ENCODE data around the gene IFI44L.

IFI44L gene

DNA sequence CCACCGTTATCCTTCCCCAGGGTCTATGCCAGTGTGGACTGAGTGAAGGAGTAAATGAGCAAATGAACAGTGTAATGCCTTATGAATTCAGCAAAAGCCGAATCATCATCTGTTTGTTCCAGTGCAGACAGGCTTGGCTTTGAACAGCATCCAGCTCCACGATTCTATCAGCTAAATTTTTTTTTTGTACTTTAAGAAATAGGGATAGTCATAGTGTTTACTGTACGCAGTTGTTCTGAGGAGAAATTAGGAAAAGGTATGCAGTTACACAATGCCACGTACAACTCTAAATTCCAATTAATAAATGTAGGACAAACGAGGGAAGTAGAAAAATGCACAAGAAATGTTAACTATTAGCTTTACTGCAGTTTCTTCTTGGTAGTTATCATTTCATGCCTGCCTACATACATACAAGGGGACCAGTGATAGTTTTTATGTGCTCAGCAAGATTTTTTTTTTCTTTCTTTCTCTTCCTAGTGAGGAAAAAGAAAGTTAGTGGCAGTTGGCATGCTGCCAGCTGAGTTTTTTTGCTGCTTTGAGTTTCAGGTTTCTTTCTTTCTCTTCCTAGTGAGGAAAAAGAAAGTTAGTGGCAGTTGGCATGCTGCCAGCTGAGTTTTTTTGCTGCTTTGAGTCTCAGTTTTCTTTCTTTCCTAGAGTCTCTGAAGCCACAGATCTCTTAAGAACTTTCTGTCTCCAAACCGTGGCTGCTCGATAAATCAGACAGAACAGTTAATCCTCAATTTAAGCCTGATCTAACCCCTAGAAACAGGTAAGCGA, at the start of gene IFI44L:
Gene IFI44L (plus strand): TSS at position 646 of the 777 bp plus-strand sequence. CDS start 7,468 bp downstream, outside the sequence.
- in situ Hi-C loops (cut with MboI; ENCODE audit: low sequenced_read_pairs) = loop anchor here (25.0 kb wide), 1 partner anchor 458 kb away; no protein-coding TSS in a partner anchor

DNA sequence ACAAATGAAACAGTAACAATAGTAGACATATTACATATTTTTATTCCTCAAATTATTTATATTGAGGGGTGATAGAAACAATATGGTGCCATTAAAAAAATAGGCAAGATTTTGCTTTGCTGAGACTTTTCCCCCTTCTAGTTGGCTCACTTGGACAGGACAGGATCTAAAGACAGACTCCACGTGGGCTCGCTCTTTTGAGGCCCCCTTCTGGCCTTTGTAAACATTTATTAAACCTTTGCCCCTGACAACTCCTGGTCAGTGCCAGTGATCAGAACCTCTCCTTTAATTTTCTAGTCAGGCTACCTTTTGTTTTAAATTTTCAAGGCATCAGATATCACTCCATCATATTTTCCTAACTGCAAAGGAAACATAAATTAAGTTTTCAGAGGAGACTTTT, 49.7 kb upstream of the IFI44L start:
- in situ Hi-C loops (cut with MboI; ENCODE audit: low sequenced_read_pairs) = no loop called here

DNA sequence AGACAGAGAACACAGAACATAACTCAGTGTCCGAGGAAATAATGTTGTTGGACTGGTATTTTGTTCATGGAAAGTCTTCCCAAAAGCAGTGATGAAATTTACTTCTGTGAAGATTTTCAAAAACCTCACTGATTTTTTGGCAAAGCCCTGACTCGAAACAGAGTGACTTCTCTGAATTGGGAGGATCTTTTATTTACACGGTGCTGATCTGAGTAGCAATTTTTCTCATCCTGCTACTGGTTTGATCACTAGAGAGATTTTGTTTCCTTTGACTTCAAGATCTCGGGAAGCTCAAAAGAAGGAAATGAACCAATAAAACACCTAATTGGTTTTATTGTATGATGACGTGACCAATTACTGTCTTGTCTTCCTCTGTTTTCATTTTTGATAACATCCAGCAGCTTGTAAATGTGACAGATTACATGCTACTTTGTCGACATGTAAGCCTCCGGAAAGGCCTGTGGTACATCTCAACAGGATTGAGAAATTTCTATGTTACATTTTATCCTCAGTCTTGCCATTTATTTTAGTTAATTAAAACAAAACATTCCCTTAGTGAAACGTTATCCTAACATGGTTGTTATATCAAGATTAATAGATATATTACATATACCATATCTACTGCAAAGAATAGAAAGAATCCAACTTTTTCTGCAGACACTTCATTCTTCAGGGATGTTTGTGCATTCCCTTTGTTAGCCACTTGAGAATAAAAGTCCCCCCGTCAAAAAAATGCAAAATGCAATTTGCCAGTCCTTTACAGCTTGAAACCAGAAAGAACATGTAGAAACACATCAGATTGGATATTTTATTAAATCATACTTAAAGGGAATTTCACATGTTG, 42.8 kb upstream of the IFI44L start:
- in situ Hi-C loops (cut with MboI; ENCODE audit: low sequenced_read_pairs) = no loop called here

DNA sequence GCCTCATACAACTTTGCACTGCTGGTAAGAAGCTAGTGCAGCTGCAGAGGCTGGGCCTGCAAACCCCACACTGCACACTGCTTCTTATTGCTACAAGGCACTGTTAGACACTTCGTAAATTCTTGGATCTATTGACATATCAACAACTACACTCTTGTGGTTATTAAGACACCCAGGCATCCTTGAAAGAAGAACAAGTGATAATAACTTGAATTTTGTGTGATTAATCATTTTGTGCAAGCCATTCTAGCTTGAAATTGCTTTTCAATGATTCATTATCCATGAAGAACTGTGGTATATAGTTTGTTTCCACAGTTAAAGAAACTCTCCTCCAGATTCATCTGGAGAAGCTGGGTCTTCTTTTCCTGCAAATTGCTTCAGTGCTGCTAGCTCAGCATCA, 33.7 kb upstream of the IFI44L start:
- in situ Hi-C loops (cut with MboI; ENCODE audit: low sequenced_read_pairs) = no loop called here

DNA sequence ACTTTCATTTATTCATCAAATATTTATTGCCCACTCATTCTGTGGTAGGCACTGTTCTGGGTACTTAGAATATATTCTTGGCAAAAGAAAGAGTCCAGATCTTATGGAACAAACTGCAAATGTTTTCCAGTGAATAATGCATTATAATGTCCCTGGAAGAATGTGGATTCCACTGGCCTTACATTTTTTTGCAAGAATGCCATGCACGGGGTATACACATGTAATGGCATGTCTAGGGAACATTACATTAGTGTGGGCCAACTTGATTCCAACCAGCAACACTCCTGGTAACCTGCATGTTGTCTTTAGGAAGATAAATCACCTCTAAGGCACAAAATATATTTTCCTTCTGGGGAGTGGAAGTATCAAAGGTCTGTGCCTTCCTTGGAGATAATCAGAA, 33.0 kb upstream of the IFI44L start:
- in situ Hi-C loops (cut with MboI; ENCODE audit: low sequenced_read_pairs) = no loop called here

DNA sequence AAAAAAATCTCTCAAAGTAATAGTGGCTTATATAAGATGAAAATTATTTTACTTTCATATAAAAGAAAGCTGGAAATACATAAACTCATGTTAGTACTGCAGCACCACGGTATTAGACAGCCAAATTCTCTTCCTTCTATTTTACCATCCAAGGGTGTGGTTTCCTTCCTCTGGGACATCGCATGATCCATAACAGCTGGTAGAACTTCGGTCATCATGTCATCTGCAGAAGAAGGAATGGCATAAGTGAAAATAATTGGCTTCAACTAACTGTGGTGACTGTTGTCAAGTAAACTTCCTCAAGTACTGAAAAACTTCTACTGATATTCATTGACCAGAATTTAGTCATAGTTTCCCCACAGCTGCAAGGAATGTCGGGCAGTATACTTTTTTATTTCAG, 28.3 kb upstream of the IFI44L start:
- in situ Hi-C loops (cut with MboI; ENCODE audit: low sequenced_read_pairs) = no loop called here

DNA sequence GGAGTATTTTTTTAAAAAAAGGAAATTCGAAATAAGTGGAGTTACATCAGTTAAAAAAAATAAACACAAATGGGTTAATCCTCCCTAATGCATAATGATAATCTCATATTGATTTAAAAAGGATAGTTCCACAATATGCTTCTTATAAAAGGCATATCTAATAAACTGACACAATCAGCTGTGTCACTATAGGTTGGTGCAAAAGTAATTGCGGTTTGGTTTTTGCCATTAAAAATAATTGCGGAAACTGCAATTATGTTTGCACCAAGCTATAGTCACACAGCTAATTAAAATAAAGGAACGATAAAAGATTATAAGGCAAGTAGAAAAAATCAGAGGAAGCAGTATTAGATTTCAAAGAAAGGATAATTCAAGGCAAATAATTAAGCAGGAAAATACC, 21.0 kb upstream of the IFI44L start:
- in situ Hi-C loops (cut with MboI; ENCODE audit: low sequenced_read_pairs) = no loop called here

DNA sequence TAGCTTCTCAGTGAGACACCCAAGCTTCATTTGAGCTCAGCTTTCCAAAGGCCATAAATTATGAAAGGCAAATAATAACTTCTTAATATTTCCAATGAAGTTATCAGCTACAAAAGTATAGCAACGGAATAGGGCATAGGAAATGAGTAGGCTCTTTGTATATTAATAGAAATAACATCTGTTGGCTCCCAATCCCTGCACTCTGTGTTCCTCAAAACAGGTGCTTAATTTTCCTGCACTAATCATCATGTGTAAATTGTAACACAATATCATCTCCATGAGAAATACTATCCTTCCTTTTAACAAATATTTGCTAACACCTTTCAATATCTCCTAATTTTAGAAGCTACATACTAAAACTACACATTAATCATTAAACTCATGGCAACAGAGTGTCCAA, 19.2 kb upstream of the IFI44L start:
- in situ Hi-C loops (cut with MboI; ENCODE audit: low sequenced_read_pairs) = loop anchor here (25.0 kb wide), 1 partner anchor 439 kb away; no protein-coding TSS in a partner anchor

DNA sequence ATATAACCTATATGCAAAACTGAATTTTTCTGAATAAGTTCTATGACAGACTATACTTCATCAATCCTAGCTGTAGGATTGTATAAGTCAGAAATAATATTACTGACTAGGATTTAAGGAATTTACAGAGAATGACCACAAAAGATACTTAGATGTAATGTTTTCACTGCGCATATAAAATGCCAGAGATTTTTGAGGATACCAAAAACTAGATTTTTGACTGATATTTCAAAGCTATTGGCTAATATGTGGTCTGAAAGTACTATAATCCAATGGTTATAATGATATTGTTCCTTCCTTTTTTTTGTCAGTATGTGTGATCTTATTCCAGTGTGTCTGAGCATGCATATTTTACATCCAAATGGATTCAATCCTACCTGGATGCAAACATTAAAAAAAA, 17.0 kb upstream of the IFI44L start:
- in situ Hi-C loops (cut with MboI; ENCODE audit: low sequenced_read_pairs) = loop anchor here (25.0 kb wide), 1 partner anchor 441 kb away; no protein-coding TSS in a partner anchor

DNA sequence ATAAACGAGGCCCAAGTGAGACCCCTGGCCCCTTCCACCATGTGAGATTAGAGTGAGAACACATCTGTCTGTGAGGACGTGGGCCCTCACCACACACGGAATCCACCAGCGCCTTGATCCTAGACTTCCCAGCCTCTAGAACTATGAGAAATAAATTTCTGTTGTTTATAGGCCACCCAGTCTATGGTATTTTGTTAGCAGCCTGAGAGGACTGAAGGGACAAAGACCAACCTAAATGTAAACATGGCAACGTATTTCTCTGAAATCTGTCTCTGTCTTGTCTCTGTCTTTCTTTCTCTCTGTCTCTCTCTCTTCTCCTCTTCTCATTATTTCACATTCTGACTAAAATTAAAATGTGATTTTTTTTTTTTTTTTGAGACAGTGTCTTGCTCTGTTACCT, 15.6 kb upstream of the IFI44L start:
- in situ Hi-C loops (cut with MboI; ENCODE audit: low sequenced_read_pairs) = loop anchor here (25.0 kb wide), 1 partner anchor 442 kb away; no protein-coding TSS in a partner anchor

DNA sequence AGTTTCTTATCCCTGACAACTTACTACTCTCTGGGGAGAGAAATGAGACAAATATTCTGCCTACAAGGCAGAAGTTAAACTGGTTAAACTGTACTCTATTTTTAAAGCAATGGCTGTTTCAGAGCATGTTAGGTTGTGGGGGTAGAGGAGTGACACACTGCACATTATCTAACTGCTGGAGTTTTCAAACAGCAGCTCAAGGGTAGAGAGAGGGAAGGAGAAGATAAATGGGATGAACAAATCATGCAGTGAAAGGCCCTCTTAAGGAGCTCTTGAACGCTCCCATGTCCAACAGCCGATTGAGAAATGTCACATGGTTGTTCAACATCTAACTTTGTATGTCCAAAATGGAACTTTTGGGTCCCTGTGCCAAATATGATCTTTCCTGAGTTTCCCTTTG, 14.0 kb upstream of the IFI44L start:
- in situ Hi-C loops (cut with MboI; ENCODE audit: low sequenced_read_pairs) = loop anchor here (25.0 kb wide), 1 partner anchor 444 kb away; no protein-coding TSS in a partner anchor

DNA sequence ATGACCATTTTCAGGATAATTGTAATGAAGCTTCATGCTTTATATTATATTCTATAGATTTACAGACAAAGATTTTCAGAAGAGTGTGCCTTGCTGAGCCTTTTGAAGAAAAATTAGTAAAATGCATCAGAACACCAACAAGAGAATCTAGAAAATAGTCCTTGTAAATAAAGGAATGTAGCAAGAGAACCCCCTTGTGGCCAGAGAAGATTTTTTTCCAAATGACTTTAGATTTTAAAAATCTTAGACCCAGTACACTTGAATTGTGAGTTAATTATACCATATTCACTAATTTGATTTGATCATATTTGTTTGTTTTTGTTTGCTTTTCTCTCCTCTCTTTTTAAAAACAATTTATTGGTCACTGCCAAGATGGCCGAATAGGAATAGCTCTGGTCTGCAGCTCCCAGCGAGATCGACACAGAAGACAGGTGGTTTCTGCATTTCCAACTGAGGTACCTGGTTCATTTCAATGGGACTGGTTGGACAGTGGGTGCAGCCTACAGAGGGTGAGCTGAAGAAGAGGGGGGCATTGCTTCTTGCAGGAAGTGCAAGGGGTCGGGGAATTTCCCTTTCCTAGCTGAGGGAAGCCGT, 12.8 kb upstream of the IFI44L start:
- in situ Hi-C loops (cut with MboI; ENCODE audit: low sequenced_read_pairs) = loop anchor here (25.0 kb wide), 1 partner anchor 445 kb away; no protein-coding TSS in a partner anchor

DNA sequence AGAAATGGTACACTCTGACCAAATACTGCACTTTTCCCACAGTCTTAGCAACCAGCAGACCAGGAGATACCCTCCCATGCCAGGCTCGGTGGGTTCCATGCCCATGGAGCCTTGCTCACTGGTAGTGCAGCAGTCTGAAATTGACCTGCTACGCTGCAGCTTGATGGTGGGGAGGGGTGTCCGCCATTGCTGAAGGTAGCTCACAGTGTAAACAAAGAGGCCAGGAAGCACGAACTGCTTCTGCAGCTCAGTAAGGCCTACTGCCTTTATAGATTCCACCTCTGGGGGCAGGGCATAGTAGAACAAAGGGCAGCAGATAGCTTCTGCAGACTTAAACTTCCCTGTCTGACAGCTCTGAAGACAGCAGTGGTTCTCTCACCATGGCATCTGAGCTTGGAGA, 12.3 kb upstream of the IFI44L start:
- in situ Hi-C loops (cut with MboI; ENCODE audit: low sequenced_read_pairs) = loop anchor here (25.0 kb wide), 1 partner anchor 446 kb away; no protein-coding TSS in a partner anchor

DNA sequence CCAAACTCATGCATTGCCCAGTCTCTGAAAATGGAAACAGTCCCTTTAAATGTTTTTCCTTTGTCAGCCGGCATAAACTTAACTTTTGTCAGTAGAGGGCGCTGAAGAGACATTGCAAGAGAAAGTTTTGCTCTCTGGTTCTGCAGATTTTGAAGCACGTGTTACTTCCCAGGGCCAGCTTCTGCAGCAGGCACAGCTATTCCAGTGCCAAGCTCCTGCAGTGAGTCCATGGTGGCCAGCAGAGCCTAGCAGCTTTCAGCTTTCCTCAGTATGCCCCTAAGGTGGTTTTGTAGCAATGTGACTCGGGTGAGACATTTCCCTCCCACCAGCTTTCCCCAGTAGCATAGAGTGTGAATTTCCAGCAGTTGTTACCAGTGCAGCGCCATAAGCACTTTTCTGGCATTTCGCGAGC, 2.6 kb upstream of the IFI44L start:
- in situ Hi-C loops (cut with MboI; ENCODE audit: low sequenced_read_pairs) = loop anchor here (25.0 kb wide), 1 partner anchor 455 kb away; no protein-coding TSS in a partner anchor

DNA sequence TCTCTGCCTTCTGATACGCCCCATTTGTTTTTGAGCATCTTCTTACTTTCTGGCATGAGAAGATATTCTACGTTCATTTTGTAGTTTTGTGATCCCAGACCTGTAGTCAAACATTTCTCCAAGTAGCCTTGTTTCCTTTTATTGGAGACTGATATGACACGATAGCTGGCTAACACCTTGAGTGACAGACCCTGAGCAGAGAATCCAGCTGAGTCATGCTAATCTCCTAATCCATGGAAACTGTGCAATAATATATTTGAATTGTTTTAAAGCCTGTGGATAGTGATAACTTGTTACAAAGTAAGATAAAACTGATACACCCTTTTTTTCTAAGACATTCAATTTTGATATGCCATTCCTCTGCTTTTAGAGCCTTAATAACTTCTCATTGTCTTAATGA, 1.2 kb upstream of the IFI44L start:
- in situ Hi-C loops (cut with MboI; ENCODE audit: low sequenced_read_pairs) = loop anchor here (25.0 kb wide), 1 partner anchor 457 kb away; no protein-coding TSS in a partner anchor

DNA sequence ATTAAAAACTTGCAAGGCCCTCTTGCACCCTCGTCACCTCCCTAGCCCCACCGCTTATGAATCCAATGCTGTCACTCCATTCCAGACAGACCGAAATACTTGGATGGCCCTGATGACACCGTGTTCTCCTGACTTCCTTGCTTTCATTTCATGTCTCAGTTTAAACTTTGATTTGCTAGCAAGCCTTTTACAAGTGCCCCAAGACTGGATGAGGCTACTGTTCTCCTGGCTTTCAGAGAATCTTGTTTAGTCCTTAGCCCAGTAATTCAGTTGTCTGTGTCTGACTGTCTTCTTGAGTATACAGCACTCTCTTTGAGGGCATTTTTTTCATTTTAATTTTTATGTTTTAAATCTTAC, 824 bp upstream of the IFI44L start:
- in situ Hi-C loops (cut with MboI; ENCODE audit: low sequenced_read_pairs) = loop anchor here (25.0 kb wide), 1 partner anchor 457 kb away; no protein-coding TSS in a partner anchor

DNA sequence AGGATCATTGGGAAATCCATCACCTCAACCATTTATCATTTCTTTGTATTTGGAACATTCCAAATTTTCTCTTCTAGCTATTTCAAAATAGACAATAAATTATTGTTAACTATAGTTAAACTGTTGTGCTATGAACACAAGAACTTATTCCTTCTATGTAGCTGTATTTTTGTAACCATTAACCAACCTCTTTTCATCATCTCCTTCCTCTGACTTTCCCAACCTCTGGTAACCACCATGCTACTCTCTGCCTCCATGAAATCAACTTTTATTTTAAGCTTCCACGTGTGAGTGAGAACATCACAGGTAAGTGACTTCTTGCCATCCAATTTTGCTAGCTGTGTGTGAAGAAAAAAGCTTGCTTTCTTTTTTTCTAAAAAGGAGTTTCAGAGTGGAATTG, 418 bp downstream of the IFI44L start:
- in situ Hi-C loops (cut with MboI; ENCODE audit: low sequenced_read_pairs) = loop anchor here (25.0 kb wide), 1 partner anchor 458 kb away; no protein-coding TSS in a partner anchor

DNA sequence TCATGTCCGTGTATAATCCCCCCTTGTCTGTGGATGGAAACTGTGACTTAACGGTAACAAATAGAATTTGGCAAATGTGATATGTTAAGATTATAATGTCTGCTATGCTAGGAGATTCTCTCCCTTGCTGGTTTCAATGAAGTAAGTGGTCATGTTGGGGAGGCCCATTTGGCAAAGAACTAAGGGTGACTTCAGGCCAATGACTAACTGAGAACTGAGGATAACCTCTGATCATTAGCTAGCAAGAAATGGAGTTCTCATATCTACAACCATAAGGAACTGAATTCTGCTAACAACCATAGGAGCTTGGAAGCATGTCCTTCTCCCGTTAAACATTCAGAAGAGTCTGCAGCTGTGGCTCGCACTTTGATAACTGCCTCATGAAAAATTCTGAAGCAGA, 2.3 kb downstream of the IFI44L start:
- in situ Hi-C loops (cut with MboI; ENCODE audit: low sequenced_read_pairs) = loop anchor here (25.0 kb wide), 1 partner anchor 460 kb away; no protein-coding TSS in a partner anchor

DNA sequence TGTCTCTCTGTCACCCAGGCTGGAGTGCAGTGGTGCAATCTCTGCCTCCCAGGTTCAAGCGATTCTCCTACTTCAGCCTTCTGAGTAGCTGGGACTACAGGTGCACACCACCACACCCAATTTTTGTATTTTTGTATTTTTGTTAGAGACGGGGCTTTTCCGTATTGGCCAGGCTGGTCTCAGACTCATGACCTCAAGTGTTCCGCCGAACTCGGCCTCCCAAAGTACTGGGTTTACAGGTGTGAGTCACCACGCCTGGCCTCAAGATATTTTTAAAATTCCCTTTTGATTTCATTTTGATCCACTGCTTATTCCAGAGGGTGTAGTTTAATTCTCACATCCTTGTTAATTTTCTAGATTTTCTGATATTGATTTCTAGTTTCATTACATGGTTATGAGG, 3.8 kb downstream of the IFI44L start:
- in situ Hi-C loops (cut with MboI; ENCODE audit: low sequenced_read_pairs) = loop anchor here (25.0 kb wide), 1 partner anchor 462 kb away; no protein-coding TSS in a partner anchor

DNA sequence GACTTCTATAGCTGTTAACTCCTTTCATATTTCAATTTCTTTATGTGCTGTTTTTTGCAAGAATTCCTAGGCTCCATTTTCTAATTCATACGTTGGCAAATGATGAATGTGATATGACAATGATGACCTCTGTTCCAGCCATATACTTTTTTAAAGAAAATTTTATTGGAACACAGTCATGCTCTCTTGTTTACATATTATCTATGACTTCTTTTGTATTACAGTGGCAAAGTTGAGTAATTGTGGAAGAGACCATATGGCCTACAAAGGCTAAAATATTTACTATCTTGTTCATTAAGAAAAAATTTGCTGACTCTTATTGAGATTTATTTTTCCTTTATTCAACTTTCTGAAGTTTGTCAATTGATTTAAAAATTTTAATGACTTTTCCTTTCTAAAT, 7.1 kb downstream of the IFI44L start:
- in situ Hi-C loops (cut with MboI; ENCODE audit: low sequenced_read_pairs) = no loop called here

DNA sequence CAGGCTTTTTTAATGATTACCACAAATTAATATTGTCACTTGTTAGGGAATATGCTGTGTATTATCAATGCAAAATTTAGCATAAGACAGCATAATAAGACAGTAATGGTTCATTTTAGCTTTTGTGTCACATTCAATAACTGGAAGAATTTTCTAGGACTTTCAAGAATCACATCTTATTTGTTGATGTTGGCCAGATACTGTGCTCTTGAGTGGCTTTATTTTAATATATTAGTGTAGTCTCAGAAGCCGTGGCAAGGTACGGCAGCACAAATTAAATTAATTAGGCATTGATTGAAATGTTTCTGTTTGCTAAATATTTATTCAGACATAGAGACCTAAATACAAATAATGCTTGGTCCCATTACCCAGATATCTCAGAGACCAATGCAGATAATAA, 10.4 kb downstream of the IFI44L start:
- in situ Hi-C loops (cut with MboI; ENCODE audit: low sequenced_read_pairs) = no loop called here

Data from hTERT RPE-1 (cell line).